AG04450 (cell line): ENCODE measurements around the gene PIKFYVE. TPM values are rescaled to one million over a fixed set of nuclear protein-coding genes. Genes with fewer than 3 reads are reported as not detected.
"Not testable (repeated sequence)": the region's sequence is repeated elsewhere in the genome, so short reads cannot be mapped to it uniquely, and the experiment has no call there.

Source experiments
- CTCF ChIA-PET: fragments of 300-600, 350-600 bp; formaldehyde crosslinking; extraction: SDS; loops from one replicate; lab custom pipeline; 2022; ENCODE audit warnings: antibody characterized with exemption, inconsistent platforms; lab: Charles Lee
- POLR2A ChIA-PET: fragments of 350-600 bp; formaldehyde crosslinking; extraction: SDS; loops from one replicate; lab custom pipeline; 2021; ENCODE audit warnings: antibody characterized with exemption, inconsistent platforms; lab: Yijun Ruan, JAX
- DNase-seq: peaks from one replicate; pipeline ENCODE4 v3.0.0-alpha.2; 2011; ENCODE audit warnings: low read depth, low spot score
- H3K27ac ChIP-seq: one replicate; pipeline ENCODE4 v1.5.1; 2012; ENCODE audit warnings: low read depth, low read length, control low read depth
- H3K27me3 ChIP-seq: one replicate; pipeline ENCODE4 v1.6.0; 2012; ENCODE audit warnings: low read length; ENCODE audit not compliant: control insufficient read depth, insufficient read depth
- H3K4me3 ChIP-seq: 2 replicates; pipeline ENCODE4 v1.5.1; 2011; ENCODE audit warnings: mild to moderate bottlenecking, low read depth, low read length, control low read depth
- H3K9me3 ChIP-seq: 2 replicates; pipeline ENCODE4 v1.5.1; 2012; ENCODE audit warnings: low read length; ENCODE audit not compliant: control insufficient read depth, insufficient read depth
- polyA plus RNA-seq: library from polyadenylated mRNA; depleted of rRNA; stranded (reverse); fragments of >200 nt; gene quantifications from 2 replicates; pipeline ENCODE4 v1.2.3, GENCODE V29; 2011
- TF ChIP-seq, protein P1 (sequence below): IDR thresholded peaks from 2 replicates; pipeline ENCODE4 v1.5.1; 2011; ENCODE audit warnings: low read depth, low read length, control low read depth, inconsistent platforms

The PIKFYVE gene
- polyA plus RNA-seq, 1 experiment: 23.8 TPM

DNA sequence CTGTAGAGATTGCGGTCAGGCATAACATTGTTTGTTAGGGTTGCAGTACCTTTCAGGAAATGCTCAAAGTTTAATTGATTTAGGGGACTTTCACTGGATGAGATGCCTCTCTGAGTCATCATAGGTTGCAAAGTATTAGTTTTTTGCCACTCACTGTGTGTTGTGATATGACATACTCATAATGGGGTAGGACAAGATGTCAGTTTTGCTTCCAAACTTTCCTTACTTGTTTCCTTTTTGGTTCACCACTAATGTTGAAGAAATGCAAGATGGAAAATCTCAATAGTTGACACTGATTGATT lies 105.5 kb downstream of the PIKFYVE start:
- Histone ChIP-seq H3K27me3 (peaks cover 5% of the 10 kb centered on the region), H3K27ac (no peak overlapping the region), H3K4me3 (no peak overlapping the region), H3K9me3 (no peaks in the 10 kb centered on the region)
- POLR2A ChIA-PET: no interaction called here
- TF ChIP-seq, protein P1, sequence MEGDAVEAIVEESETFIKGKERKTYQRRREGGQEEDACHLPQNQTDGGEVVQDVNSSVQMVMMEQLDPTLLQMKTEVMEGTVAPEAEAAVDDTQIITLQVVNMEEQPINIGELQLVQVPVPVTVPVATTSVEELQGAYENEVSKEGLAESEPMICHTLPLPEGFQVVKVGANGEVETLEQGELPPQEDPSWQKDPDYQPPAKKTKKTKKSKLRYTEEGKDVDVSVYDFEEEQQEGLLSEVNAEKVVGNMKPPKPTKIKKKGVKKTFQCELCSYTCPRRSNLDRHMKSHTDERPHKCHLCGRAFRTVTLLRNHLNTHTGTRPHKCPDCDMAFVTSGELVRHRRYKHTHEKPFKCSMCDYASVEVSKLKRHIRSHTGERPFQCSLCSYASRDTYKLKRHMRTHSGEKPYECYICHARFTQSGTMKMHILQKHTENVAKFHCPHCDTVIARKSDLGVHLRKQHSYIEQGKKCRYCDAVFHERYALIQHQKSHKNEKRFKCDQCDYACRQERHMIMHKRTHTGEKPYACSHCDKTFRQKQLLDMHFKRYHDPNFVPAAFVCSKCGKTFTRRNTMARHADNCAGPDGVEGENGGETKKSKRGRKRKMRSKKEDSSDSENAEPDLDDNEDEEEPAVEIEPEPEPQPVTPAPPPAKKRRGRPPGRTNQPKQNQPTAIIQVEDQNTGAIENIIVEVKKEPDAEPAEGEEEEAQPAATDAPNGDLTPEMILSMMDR: no peak
- CTCF ChIA-PET: interaction anchor here (1.1 kb wide), 1 partner anchor 20 kb away, joined by 4 read pairs; no protein-coding TSS in a partner anchor
- no peak for DNase-seq

DNA sequence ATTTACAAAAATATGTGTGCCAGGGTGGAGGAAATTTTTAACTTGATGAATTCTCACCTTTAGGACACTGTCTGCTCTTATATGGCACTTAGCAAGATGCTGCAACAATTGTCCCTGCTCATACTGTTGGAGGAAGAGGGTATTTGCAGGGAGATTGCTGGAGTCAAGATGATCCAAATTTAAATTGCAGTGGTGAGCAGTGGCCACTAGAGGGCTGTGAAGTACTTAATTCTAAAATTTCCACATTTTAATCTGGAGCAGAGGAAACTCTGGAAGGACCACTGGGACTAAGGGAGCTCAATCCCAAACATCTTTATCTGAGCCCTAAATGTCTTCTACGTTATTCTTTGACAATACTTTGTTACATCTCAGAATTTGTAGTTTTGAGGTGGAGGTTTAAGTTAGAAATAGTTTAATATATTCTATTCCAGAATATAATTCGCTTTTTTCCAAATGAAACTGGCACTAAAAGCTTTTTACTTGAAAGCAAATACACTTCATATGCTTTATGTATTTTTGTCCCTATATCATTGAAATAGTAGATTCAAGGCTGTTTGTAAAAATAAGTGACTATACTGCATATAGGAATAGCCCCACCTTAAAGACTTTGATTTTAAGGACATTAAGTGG lies 107.5 kb downstream of the PIKFYVE start:
- peak; percentile 29 for DNase-seq
- CTCF ChIA-PET: interaction anchor here (0.5 to 1.7 kb wide), 18 partner anchors 9 to 1258 kb away, joined by 3 to 11 read pairs (median 4); no protein-coding TSS in a partner anchor
- TF ChIP-seq, protein P1: peak; percentile 86

DNA sequence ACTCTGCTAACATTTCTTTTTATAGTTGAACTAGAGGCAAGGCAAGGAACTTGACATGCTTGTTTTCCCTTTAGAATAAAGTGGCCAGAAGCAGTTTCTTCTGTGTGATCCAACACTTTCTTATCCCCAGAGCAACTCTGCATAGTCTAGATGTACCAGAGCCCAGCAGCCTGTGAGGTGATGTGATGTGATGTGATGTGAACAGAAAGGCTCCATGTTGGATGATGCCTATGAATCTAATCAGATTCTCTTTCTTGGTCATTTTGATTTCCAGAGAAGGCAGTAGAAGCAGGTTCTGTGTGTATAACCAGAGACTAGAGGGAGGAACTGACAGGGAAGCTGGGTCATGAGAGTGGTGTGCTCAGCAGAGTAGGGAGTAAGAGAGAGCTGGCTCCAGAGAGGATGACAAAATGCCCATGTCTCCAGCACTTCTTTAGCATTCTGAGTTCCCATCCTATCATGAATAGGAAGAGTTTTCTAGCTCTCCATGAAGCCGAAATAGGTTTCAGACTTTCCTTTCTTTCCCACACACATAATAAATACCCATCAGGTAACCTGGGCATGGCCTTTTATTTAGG lies 109.5 kb downstream of the PIKFYVE start:
- TF ChIP-seq, protein P1: no peak
- ChIA-PET POLR2A (no interaction called here), CTCF (interaction anchor here (0.6 to 1.4 kb wide), 3 partner anchors 16 to 36 kb away, joined by 3 to 4 read pairs (median 3); no protein-coding TSS in a partner anchor)
- no peak for DNase-seq
- Histone ChIP-seq H3K4me3 (no peak overlapping the region), H3K9me3 (no peaks in the 10 kb centered on the region), H3K27ac (no peak overlapping the region), H3K27me3 (no peaks in the 10 kb centered on the region)

More for the DNA sequence above, 107.5 kb downstream of the PIKFYVE start:
- Histone ChIP-seq H3K9me3 (no peaks in the 10 kb centered on the region), H3K27ac (no peak overlapping the region), H3K27me3 (no peaks in the 10 kb centered on the region), H3K4me3 (no peak overlapping the region)
- POLR2A ChIA-PET: no interaction called here

DNA sequence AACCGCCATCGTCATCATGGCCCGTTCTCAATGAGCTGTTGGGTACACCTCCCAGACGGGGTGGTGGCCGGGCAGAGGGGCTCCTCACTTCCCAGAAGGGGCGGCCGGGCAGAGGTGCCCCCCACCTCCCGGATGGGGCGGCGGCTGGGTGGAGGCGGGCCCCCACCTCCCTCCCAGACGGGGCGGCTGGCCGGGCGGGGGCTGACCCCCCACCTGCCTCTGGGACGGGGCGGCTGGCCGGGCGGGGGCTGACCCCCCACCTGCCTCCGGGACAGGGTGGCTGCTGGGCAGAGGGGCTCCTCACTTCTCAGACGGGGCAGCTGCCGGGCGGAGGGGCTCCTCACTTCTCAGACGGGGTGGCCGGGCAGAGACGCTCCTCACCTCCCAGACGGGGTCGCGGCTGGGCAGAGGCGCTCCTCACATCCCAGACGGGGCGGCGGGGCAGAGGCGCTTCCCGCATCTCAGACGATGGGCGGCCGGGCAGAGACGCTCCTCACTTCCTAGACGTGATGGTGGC lies 111.3 kb downstream of the PIKFYVE start:
- H3K27me3 ChIP-seq, POLR2A ChIA-PET, H3K9me3 ChIP-seq, H3K4me3 ChIP-seq, CTCF ChIA-PET, H3K27ac ChIP-seq, DNase-seq: not testable (repeated sequence)

DNA sequence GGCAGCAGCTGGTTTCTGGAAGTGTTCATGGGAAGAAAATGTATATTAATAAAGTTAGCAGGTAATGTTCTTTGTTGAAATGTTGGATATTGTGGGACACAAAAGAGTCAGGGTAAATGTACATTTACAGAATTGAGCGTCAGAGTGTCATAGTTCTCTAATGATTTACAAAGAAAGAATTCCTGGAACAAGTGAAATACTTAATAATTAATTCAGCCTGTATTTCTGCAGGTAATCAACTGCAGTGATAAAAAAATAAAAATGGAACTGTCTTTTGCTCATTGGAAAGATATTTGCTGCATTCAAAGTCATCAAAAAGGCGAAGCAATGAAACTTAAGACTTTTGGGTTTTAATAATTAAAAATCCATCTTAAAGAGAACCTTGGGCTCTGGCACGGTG lies 113.1 kb downstream of the PIKFYVE start:
- no peaks in the 10 kb centered on the region for H3K27me3 ChIP-seq
- ChIA-PET POLR2A (no interaction called here), CTCF (interaction anchor here (0.7 kb wide), 1 partner anchor 1634 kb away, joined by 6 read pairs; no protein-coding TSS in a partner anchor)
- no peak for DNase-seq
- TF ChIP-seq, protein P1: no peak
- H3K27ac ChIP-seq: no peak overlapping the region
- H3K4me3 ChIP-seq: no peak overlapping the region
- no peaks in the 10 kb centered on the region for H3K9me3 ChIP-seq
